Renal cortical epithelial cell (primary cell): ENCODE measurements around the gene SCARF2. TPM values are rescaled to one million over a fixed set of nuclear protein-coding genes. Genes with fewer than 3 reads are reported as not detected.
"Not testable (repeated sequence)": the region's sequence is repeated elsewhere in the genome, so short reads cannot be mapped to it uniquely, and the experiment has no call there.

Experiments
- DNase-seq: peaks from one replicate; pipeline ENCODE4 v3.0.0-alpha.2; 2011; ENCODE audit warnings: low read depth
- total RNA-seq: library from RNA; depleted of rRNA; stranded (reverse); fragments of >200 nt; gene quantifications from 2 replicates; pipeline ENCODE4 v1.2.3, GENCODE V29; 2014

SCARF2 gene
- total RNA-seq, result 3.3 and 9.1 TPM in 2 replicates

DNA sequence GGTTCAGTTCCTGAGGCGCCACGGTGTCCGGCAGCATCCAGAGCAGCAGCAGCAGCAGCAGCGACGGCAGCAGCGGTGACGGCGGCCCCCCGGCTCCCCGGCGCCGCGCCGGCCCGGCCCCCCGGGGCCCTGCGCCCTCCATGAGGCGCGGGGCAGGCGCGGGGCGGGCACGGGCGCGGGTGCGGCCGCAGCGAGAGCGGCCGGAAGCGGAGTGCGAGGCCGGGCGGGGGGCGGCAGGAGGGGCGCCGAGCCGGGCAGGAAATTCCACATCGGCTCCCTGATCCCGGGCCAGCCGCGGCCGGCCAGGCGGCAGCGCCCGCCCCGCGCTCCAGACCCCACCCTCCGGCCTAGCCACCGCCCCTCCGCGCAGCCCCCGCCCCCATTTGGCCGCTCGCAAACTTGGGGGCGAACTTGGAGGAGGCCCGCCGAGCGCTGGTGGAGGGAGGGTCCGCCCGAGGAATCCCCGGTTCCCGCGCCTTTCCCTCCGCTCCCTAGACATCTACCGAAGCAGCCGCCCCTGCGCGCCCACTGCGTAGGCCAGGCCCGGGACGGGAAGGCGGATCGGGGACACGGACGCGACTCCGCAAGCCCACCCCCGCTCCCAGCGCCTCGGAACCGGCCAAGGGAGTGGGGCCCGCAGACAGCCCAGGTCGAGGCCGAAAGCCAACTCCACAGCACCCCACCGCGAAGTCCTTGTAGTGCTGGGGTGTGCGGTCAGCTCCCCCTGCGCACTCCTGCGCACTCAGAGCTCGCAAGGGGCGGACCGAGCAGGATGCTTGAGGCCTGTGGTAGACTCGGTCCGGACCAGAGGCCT is at the start of gene SCARF2:
SCARF2 (minus strand) TSS at position 213 of the 814 bp plus-strand sequence; CDS start at position 142, 71 bp downstream.
- DNase-seq, result no peak

GRCh38 chr22:20486229-20486628 is 48.6 kb upstream of the SCARF2 start:
- DNase-seq, result no peak

GRCh38 chr22:20484948-20485683 is 47.5 kb upstream of the SCARF2 start:
- no peak for DNase-seq

DNA sequence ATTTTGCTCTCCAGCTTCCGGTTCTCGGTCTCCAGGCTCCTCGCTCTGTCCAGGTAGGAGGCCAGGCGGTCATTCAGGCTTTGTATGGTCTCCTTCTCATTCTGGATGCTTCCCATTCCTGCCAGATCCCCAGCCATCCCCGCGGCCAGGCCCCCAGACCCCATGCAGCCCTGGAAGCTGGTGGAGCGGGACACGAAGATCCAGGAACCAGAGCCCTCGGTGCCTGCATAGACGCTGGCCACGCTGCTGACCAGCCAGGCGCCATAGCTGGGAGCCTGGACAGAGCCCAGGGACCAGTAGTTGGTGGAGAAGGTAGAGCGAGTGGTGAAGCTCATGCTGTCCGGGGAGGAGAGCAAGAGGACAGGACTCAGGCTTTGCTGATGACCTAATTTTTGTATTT is 46.1 kb upstream of the SCARF2 start:
- DNase-seq, result no peak

DNA sequence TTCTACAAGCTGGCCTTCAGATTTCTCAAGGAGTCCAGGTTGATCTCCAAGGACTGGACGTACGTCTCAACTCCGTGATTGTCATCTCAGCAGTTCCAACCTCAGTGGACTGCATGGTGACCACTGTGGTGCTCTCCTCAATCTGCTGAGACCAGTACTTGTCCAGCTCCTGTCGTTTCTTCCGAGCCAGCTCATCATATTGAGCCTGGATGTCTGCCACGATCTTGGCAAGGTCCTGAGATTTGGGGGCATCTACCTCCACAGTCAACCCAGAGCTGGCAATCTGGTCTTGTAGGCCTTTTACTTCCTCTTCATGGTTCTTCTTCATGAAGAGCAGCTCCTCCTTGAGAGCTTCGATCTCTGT is 45.5 kb upstream of the SCARF2 start:
- DNase-seq, result not testable (repeated sequence)

DNA sequence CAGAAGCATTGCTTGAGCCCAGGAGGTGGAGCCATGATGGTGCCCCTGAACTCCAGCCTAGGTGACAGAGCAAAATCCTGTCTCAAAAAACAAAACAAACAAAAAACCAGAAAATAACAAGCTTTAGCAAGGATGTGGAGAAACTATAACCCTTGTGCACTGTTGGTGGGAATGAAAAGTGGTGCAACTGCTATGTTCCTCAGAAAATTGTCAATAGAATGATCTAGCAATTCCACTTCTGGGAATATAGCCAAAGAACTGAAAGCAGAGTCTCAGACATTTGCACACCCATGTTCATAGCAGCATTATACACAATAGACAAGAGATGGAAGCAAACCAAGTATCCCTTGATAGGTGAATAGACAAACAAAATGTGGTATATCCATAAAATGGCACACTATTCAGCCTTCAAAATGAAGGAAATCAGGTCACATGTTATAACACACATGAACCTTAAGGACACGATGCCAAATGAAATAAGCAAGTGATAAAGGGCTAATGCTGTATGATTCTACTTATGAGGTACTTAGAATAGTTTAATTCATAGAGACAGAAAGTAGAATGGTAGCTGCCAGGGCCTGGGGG is 42.1 kb upstream of the SCARF2 start:
- DNase-seq, result no peak

GRCh38 chr22:20478059-20478458 is 40.4 kb upstream of the SCARF2 start:
- DNase-seq, result not testable (repeated sequence)

GRCh38 chr22:20475569-20475968 is 37.9 kb upstream of the SCARF2 start:
- not testable (repeated sequence) for DNase-seq

DNA sequence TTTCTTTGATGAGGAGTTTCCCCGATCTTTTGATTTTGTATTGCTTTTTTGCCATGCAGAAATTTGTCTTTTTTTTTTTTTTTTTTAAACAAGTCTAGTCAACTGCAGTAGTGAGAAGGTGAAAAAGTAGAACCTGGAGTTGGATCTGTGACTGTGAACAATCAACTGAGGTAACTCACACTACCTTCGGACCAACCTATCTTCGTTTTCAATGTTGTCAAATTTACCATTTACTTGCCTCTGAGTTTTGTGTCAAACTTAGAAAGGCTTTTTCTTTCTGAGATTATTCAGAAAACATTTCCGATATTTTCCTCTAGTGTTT is 37.5 kb upstream of the SCARF2 start:
- no peak for DNase-seq

DNA sequence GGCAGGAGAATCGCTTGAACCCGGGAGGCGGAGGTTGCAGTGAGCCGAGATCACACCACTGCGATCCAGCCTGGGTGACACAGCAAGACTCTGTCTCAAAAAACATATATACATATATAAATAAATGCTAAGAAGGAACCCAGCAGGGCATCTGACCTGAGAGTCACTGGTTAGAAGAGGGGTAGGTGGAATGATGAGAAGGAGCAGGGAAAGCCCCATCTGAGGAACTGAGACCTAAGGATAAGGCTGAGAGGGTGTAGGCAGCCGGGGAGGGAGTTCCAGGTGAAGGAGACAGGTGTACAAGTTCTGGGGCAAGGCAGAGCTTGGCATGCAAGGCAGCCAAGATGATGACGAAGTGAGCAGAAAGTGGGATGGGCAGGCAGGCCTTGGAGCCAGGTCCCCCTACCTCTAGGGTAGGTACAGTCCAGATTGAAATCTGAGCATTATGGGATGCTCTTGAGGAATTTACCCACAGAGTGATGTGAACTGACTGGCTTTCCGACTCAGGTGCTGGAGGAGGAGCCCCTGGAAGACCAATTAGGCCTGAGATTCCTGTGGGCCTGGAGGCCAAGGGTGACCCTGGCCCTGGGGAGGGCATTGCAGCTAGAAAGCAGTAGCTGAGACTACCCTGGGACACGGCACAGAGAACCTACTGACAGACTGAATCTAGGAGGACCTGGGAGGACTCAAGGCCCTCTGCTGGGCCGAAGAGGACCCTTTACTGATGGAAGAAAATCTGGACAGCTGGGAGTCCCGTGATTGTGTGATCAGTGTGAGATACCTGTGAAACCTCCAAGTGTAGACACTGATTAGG is 35.2 kb upstream of the SCARF2 start:
- no peak for DNase-seq

GRCh38 chr22:20471126-20471833 is 33.7 kb upstream of the SCARF2 start:
- DNase-seq, result no peak

DNA sequence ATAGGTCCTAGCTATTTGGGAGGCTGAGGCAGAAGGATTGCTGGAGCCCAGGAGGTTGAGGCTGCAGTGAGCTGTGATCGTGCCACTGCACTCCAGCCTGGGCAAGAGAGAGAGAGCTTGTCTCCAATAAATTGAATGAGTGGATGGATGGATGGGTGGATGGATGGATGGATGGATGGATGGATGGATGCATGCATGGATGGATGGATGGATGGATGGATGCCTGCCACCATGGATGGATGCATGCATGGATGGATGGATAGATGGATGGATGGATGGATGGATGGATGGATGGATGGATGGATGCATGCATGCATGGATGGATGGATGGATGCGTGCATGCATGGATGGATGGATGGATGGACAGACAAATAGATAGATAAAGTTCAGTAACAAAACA is 32.9 kb upstream of the SCARF2 start:
- DNase-seq, result not testable (repeated sequence)

- DNase-seq, result no peak
Measured at GRCh38 chr22:20469110-20469868, 31.7 kb upstream of the SCARF2 start.

DNA sequence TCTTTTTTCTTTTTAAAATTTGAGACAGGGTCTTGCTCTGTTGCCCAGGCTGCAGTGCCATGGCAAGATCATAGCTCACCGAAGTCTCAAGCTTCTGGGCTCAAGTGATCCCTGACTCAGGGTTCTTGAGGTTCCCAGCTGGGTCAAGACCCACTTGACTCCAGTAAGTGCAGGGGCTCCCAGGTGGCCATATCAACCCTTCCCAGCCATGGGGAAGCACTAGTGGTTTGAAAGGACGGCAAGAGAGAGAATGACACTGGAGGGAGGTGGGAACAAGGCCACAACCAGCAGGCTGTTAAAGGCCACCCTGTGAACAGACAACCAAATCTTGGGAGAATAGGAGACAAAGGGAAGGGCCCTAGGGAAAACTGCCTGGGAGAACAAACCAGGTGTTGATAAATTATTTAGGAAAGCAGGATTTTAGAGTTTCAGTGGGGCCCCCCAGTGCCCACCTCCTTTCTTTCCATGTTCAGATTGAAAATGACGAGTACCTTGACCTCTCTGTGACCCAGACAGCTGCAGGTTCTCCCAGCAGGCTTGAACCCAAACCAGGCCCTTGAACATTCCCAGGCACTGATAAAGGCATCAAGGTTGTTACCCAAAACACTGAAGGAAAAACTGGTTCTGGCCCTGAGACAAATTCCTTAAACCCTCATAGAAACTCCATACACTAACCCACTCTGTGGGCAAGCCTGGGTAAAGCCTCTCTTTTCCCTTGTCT is 29.2 kb upstream of the SCARF2 start:
- no peak for DNase-seq

DNA sequence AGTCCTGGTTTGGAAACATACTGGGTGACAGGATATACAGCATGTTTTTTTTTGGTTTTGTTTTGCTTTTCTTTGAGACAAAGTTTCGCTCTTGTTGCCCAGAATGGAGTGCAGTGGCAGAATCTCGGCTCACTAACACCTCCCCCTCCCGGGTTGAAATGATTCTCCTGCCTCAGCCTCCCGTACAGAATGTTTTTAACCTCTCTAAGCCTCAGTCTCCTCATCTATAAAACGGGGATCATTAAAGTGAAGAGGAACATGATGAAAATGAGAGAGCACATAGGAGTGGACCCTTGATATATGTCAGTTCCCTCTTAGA is 28.1 kb upstream of the SCARF2 start:
- no peak for DNase-seq

GRCh38 chr22:20464912-20465758 is 27.5 kb upstream of the SCARF2 start:
- DNase-seq, result no peak

DNA sequence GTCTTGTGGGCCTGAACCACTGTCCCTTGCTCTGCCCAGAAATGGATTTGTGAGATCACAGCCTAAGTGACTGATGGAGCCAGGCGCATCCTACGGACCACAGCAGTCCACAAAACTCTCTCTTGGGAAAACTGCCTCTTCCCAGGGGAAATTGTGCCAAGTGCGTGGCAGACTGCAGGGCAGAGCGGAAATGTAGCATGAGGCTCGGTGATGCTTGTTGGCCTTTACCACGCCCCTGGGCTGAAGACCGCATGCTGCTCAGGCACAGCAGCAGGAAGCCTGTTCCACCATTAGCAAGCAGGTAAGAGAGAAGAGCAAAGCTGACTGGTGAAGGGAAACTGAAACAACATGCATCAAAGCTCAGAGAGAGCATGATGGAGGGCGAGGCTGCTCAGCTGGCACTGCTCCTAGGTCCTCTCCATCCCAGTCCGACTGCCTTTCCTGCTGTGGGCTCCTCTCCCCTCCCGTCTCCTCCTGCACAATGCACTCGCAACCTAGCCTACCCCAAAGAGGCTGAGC is 26.5 kb upstream of the SCARF2 start:
- no peak for DNase-seq

DNA sequence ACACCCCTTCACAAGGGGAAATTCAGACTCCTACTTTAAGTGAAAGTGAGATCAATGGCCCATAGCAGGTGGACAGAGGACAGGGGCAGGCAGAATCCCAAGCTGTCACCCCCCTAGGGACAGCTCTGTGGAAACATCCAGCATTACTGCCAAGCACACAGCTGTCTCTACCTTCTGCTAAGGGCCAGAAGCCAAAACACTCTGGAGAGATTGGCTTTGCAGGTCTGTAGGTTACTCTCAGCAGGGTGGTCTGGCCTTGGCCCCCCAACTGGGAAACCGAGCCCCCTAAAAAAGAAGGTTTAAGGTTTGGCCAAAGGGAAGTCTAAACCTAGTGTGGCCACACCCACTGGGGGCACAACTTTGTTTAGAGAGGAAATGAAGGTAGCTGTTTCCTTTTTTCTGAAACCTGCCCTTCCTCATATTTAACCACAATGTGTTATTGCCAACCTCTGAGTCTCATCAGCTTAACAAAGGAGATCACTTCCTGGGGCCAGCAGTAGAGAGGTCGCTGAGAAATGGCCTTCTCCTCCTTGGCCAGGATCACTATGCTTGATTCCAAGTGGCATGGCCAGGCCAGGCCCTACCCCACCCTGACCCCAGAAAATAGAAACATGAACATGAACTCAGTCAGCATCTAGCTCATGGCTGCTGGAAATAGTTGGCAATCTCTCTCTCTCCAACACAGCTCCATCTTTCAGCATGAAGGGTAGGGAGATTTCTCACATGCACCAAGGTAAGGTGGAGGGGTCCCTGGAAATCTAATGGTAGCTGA is 25.9 kb upstream of the SCARF2 start:
- no peak for DNase-seq
